GM18873 (cell line): ENCODE measurements around the gene ASIC3.

Experiments used
- ATAC-seq: cut with Tn5 transposase; IDR thresholded peaks from one replicate; pipeline ENCODE4 v1.9.1; 2021; ENCODE audit warnings: mild to moderate bottlenecking, moderate library complexity, moderate number of reproducible peaks; ENCODE audit not compliant: unreplicated experiment, low FRiP score

The ASIC3 gene

GRCh38 chr7:151099486-151100211, 51.3 kb downstream of the ASIC3 start:
- ATAC-seq, result no peak

GRCh38 chr7:151100921-151101320, 52.6 kb downstream of the ASIC3 start:
- no peak for ATAC-seq

- ATAC-seq, result no peak
Observed at GRCh38 chr7:151101621-151102396, 53.5 kb downstream of the ASIC3 start.
